Natural killer cell (primary cell): Measurements from ENCODE around the gene SH3GLB1. TPM values are rescaled to one million over a fixed set of nuclear protein-coding genes. Genes with fewer than 3 reads are reported as not detected.
"Not testable (repeated sequence)": the region's sequence is repeated elsewhere in the genome, so short reads cannot be mapped to it uniquely, and the experiment has no call there.

Experiments
- ATAC-seq, 3 donors: fragments of 150-1000 bp in 2 of 3; fragments of 200-7000 bp in 1 of 3; cut with Tn5 transposase; 1 replicate in 1 of 3; 2 replicates in 2 of 3; pipeline ENCODE4 v1.10.0; 2021; ENCODE audit warnings: mild to moderate bottlenecking in 2 of 3, moderate library complexity in 2 of 3
- DNase-seq, 2 donors: peaks; one replicate each; pipeline versions ENCODE4 v3.0.0 to v3.0.0-alpha.2; 2013 to 2021; ENCODE audit warnings: mixed read lengths in 1 of 2
- H3K27ac ChIP-seq: one replicate; pipeline ENCODE4 v1.5.1; 2013; ENCODE audit warnings: mild to moderate bottlenecking, low read length
- H3K27me3 ChIP-seq: one replicate; pipeline ENCODE4 v1.6.1; 2013; ENCODE audit warnings: low read length; ENCODE audit not compliant: control insufficient read depth, insufficient read depth
- H3K36me3 ChIP-seq: one replicate; pipeline ENCODE4 v1.6.1; 2013; ENCODE audit warnings: low read length; ENCODE audit not compliant: control insufficient read depth, insufficient read depth
- H3K4me1 ChIP-seq: one replicate; pipeline ENCODE4 v1.6.1; 2013; ENCODE audit warnings: low read length; ENCODE audit not compliant: control insufficient read depth, insufficient read depth
- H3K4me3 ChIP-seq: one replicate; pipeline ENCODE4 v1.5.1; 2013; ENCODE audit warnings: low read length
- H3K9me3 ChIP-seq: one replicate; pipeline ENCODE4 v1.6.1; 2013; ENCODE audit warnings: low read length; ENCODE audit not compliant: control insufficient read depth, insufficient read depth
- H3K27ac Mint-ChIP-seq, 2 donors: one replicate each; pipeline ENCODE4 v1.8.0; 2022; ENCODE audit warnings: mild to moderate bottlenecking in 2 of 2, mixed read lengths in 2 of 2, moderate library complexity in 1 of 2
- H3K27me3 Mint-ChIP-seq, 2 donors: one replicate each; pipeline ENCODE4 v1.8.0; 2022; ENCODE audit warnings: low read depth in 2 of 2, mixed read lengths in 2 of 2
- H3K36me3 Mint-ChIP-seq: one replicate; pipeline ENCODE4 v1.8.0; 2022; ENCODE audit warnings: mixed read lengths
- H3K4me1 Mint-ChIP-seq, 2 donors: one replicate each; pipeline ENCODE4 v1.8.0; 2022; ENCODE audit warnings: mixed read lengths in 2 of 2
- H3K4me3 Mint-ChIP-seq: one replicate; pipeline ENCODE4 v1.8.0; 2022; ENCODE audit warnings: mild to moderate bottlenecking, moderate library complexity, mixed read lengths
- H3K9me3 Mint-ChIP-seq, 2 donors: one replicate each; pipeline ENCODE4 v1.8.0; 2022; ENCODE audit warnings: mixed read lengths in 2 of 2
- CTCF ChIP-seq: fragments of 200-600 bp; IDR thresholded peaks from one replicate; pipeline ENCODE4 v1.8.0; 2022; ENCODE audit warnings: antibody characterized with exemption
- WGBS: methylation state at CpG from one replicate; pipeline ENCODE4 v1.1.7; 2013; ENCODE audit warnings: missing lambda C conversion rate; ENCODE audit not compliant: insufficient coverage; 5-methylcytosine and 5-hydroxymethylcytosine counted together
- intact Hi-C: fragments of 100-400 bp; cut with micrococcal nuclease; formaldehyde crosslinking; loops from one replicate; pipeline ENCODE4 v1.14.2; 2022
- total RNA-seq, 4 donors: library from RNA; stranded (reverse); fragments of 120-200 nt in 1 of 4; gene quantifications; one replicate each; pipeline versions ENCODE4 v1.2.3 to v1.2.4, GENCODE V29; 2013 to 2022

The SH3GLB1 gene
- total RNA-seq, result 100 to 1,000 TPM in 2 of 3 donors, 10 to 100 TPM in 1; 98.1 to 114 (median 109) TPM
- 71.4 TPM for total RNA-seq (2013)

GRCh38 chr1:86704458-86704971 is at the start of gene SH3GLB1:
SH3GLB1 (plus strand) TSS chr1:86704576; CDS start chr1:86704900, 324 bp downstream.
- under 1% methylated on average over 71 of the region's 71 CpGs for WGBS
- peaks cover 3% of the 10 kb centered on the region for H3K4me1 ChIP-seq
- peak within 1 kb of the TSS; percentile 77 for H3K4me3 ChIP-seq
- Mint-ChIP-seq H3K36me3 (no peaks in the 10 kb centered on the region), H3K27ac (peak within 1 kb of the TSS; percentile 96 to 99), H3K4me1 (peaks cover 59 to 66% of the 10 kb centered on the region in 2 donors), H3K4me3 (peak within 1 kb of the TSS; percentile 98), H3K27me3 (no peaks in the 10 kb centered on the region), H3K9me3 (no peaks in the 10 kb centered on the region)
- H3K36me3 ChIP-seq, result no peaks in the 10 kb centered on the region
- ATAC-seq, result peak; percentile 79 to 95 (median 86)
- no peaks in the 10 kb centered on the region for H3K9me3 ChIP-seq
- peak within 1 kb of the TSS; percentile 92 for H3K27ac ChIP-seq
- intact Hi-C loops, result loop anchor here (1.0 to 10.0 kb wide), 5 partner anchors 36 to 1980 kb away; partner anchors contain the start of genes HS2ST1, PKN2 and SELENOF
- no peaks in the 10 kb centered on the region for H3K27me3 ChIP-seq
- TF ChIP-seq CTCF, result peak; percentile 91
- DNase-seq, result peak; percentile 88 to 94

- WGBS, result 90% methylated on average over 7 of the region's 7 CpGs
- ATAC-seq, H3K27ac Mint-ChIP-seq, H3K4me1 Mint-ChIP-seq, H3K27me3 Mint-ChIP-seq, H3K27me3 ChIP-seq, H3K4me1 ChIP-seq, H3K36me3 ChIP-seq, H3K9me3 Mint-ChIP-seq, H3K4me3 ChIP-seq, H3K36me3 Mint-ChIP-seq, DNase-seq, H3K27ac ChIP-seq, H3K9me3 ChIP-seq, intact Hi-C loops, H3K4me3 Mint-ChIP-seq: not testable (repeated sequence)
Measured at GRCh38 chr1:86658381-86658780, 46.0 kb upstream of the SH3GLB1 start.

GRCh38 chr1:86666368-86666767 is 38.0 kb upstream of the SH3GLB1 start:
- intact Hi-C loops, result no loop called here
- H3K27me3 ChIP-seq, result no peaks in the 10 kb centered on the region
- no peaks in the 10 kb centered on the region for H3K4me1 ChIP-seq
- H3K27ac Mint-ChIP-seq, result no peak overlapping the region
- no peak overlapping the region for H3K4me3 Mint-ChIP-seq
- DNase-seq (no peak), ATAC-seq (no peak)
- no peaks in the 10 kb centered on the region for H3K9me3 ChIP-seq
- no peaks in the 10 kb centered on the region for H3K9me3 Mint-ChIP-seq
- 90% methylated on average over 3 of the region's 4 CpGs for WGBS
- H3K27ac ChIP-seq, result no peak overlapping the region
- no peak for TF ChIP-seq CTCF
- H3K36me3 ChIP-seq, result no peaks in the 10 kb centered on the region
- H3K4me3 ChIP-seq, result no peak overlapping the region
- H3K36me3 Mint-ChIP-seq, result peaks cover 10% of the 10 kb centered on the region
- no peaks in the 10 kb centered on the region for H3K4me1 Mint-ChIP-seq
- H3K27me3 Mint-ChIP-seq, result peaks cover 2 to 6% of the 10 kb centered on the region in 2 donors

- intact Hi-C loops, result loop anchor here (5.0 kb wide), 3 partner anchors 185 to 305 kb away; no protein-coding TSS in a partner anchor
Measured at GRCh38 chr1:86687595-86687994, 16.8 kb upstream of the SH3GLB1 start.

More at GRCh38 chr1:86687595-86687994, 16.8 kb upstream of the SH3GLB1 start:
- ATAC-seq (peak in 2 of 3 donors; percentile 49 to 50), DNase-seq (no peak)
- Histone ChIP-seq H3K4me3 (no peak overlapping the region), H3K4me1 (no peaks in the 10 kb centered on the region), H3K9me3 (no peaks in the 10 kb centered on the region), H3K27me3 (no peaks in the 10 kb centered on the region), H3K36me3 (no peaks in the 10 kb centered on the region), H3K27ac (no peak overlapping the region)
- TF ChIP-seq CTCF, result peak; percentile 49
- no peaks in the 10 kb centered on the region for H3K36me3 Mint-ChIP-seq
- no peaks in the 10 kb centered on the region for H3K4me1 Mint-ChIP-seq
- no CpG with 5 or more reads among the region's 1 CpG for WGBS
- H3K9me3 Mint-ChIP-seq, result no peaks in the 10 kb centered on the region
- no peaks in the 10 kb centered on the region for H3K27me3 Mint-ChIP-seq
- no peak overlapping the region for H3K4me3 Mint-ChIP-seq
- no peak overlapping the region for H3K27ac Mint-ChIP-seq
